Osteocyte (in vitro differentiated cells): Measurements from ENCODE around the gene B4GALNT4. TPM values are rescaled to one million over a fixed set of nuclear protein-coding genes. Genes with fewer than 3 reads are reported as not detected.
"Not testable (repeated sequence)": the region's sequence is repeated elsewhere in the genome, so short reads cannot be mapped to it uniquely, and the experiment has no call there.

ENCODE experiments used
- DNase-seq: peaks from one replicate; pipeline ENCODE4 v3.0.0; 2021; ENCODE audit warnings: mixed read lengths; ENCODE audit not compliant: unreplicated experiment; ENCODE audit errors: extremely low spot score
- H3K27ac Mint-ChIP-seq: one replicate; pipeline ENCODE4 v1.8.0; 2021; ENCODE audit warnings: mild to moderate bottlenecking, mixed read lengths; ENCODE audit not compliant: unreplicated experiment
- H3K27me3 Mint-ChIP-seq: one replicate; pipeline ENCODE4 v1.8.0; 2021; ENCODE audit warnings: mixed read lengths; ENCODE audit not compliant: unreplicated experiment
- H3K36me3 Mint-ChIP-seq: one replicate; pipeline ENCODE4 v1.8.0; 2021; ENCODE audit warnings: mixed read lengths; ENCODE audit not compliant: unreplicated experiment
- H3K4me1 Mint-ChIP-seq: one replicate; pipeline ENCODE4 v1.8.0; 2021; ENCODE audit warnings: mixed read lengths; ENCODE audit not compliant: unreplicated experiment
- H3K4me3 Mint-ChIP-seq: one replicate; pipeline ENCODE4 v1.8.0; 2021; ENCODE audit warnings: mild to moderate bottlenecking, moderate library complexity, mixed read lengths; ENCODE audit not compliant: unreplicated experiment
- H3K9me3 Mint-ChIP-seq: one replicate; pipeline ENCODE4 v1.8.0; 2021; ENCODE audit warnings: mixed read lengths; ENCODE audit not compliant: unreplicated experiment
- CTCF ChIP-seq: fragments of 200-600 bp; sonication (generic); IDR thresholded peaks from 2 replicates; pipeline ENCODE4 v1.5.0; 2021; ENCODE audit warnings: antibody characterized with exemption, mild to moderate bottlenecking, moderate library complexity
- total RNA-seq: library from RNA; stranded (reverse); gene quantifications from 2 replicates; pipeline ENCODE4 v1.2.1, GENCODE V29; 2021

The B4GALNT4 gene
- total RNA-seq, 1 donor from 2014 or later = 63.3 TPM

GRCh38 chr11:329886-330253 lies 39.4 kb upstream of the B4GALNT4 start:
- TF ChIP-seq CTCF = no peak
- Mint-ChIP-seq H3K27ac (no peak overlapping the region), H3K4me3 (no peak overlapping the region), H3K9me3 (no peaks in the 10 kb centered on the region), H3K4me1 (peaks cover 57% of the 10 kb centered on the region), H3K36me3 (no peaks in the 10 kb centered on the region), H3K27me3 (no peaks in the 10 kb centered on the region)
- no peak for DNase-seq

- Mint-ChIP-seq H3K27ac (no peak overlapping the region), H3K4me1 (peaks cover 59% of the 10 kb centered on the region), H3K36me3 (no peaks in the 10 kb centered on the region), H3K27me3 (no peaks in the 10 kb centered on the region), H3K4me3 (no peak overlapping the region), H3K9me3 (no peaks in the 10 kb centered on the region)
- no peak for TF ChIP-seq CTCF
- DNase-seq = no peak
Measured at GRCh38 chr11:330307-330693, 39.0 kb upstream of the B4GALNT4 start.

GRCh38 chr11:330694-331357 lies 38.5 kb upstream of the B4GALNT4 start:
- Mint-ChIP-seq H3K36me3 (no peaks in the 10 kb centered on the region), H3K27me3 (no peaks in the 10 kb centered on the region), H3K9me3 (no peaks in the 10 kb centered on the region), H3K4me1 (peaks cover 64% of the 10 kb centered on the region), H3K4me3 (no peak overlapping the region), H3K27ac (no peak overlapping the region)
- DNase-seq = no peak
- TF ChIP-seq CTCF = no peak

- H3K4me1 Mint-ChIP-seq = peaks cover 64% of the 10 kb centered on the region
- TF ChIP-seq CTCF = no peak
- DNase-seq = no peak
- H3K4me3 Mint-ChIP-seq = no peak overlapping the region
- no peaks in the 10 kb centered on the region for H3K36me3 Mint-ChIP-seq
- H3K9me3 Mint-ChIP-seq = no peaks in the 10 kb centered on the region
- H3K27ac Mint-ChIP-seq = no peak overlapping the region
- no peaks in the 10 kb centered on the region for H3K27me3 Mint-ChIP-seq
Measured at GRCh38 chr11:331358-332060, 37.8 kb upstream of the B4GALNT4 start.

GRCh38 chr11:332651-333480 lies 36.4 kb upstream of the B4GALNT4 start:
- H3K27ac Mint-ChIP-seq = no peak overlapping the region

GRCh38 chr11:333616-334263 lies 35.6 kb upstream of the B4GALNT4 start:
- H3K36me3 Mint-ChIP-seq, H3K4me3 Mint-ChIP-seq, H3K27me3 Mint-ChIP-seq, H3K9me3 Mint-ChIP-seq, DNase-seq: not testable (repeated sequence)
- Mint-ChIP-seq H3K4me1 (peaks cover 63% of the 10 kb centered on the region), H3K27ac (peak overlapping the region; percentile 58)

More at GRCh38 chr11:332651-333480, 36.4 kb upstream of the B4GALNT4 start:
- no peak overlapping the region for H3K4me3 Mint-ChIP-seq
- H3K27me3 Mint-ChIP-seq = no peaks in the 10 kb centered on the region
- peaks cover 64% of the 10 kb centered on the region for H3K4me1 Mint-ChIP-seq
- TF ChIP-seq CTCF = no peak
- H3K9me3 Mint-ChIP-seq = no peaks in the 10 kb centered on the region
- H3K36me3 Mint-ChIP-seq = no peaks in the 10 kb centered on the region
- DNase-seq = no peak
